Smooth muscle cell (in vitro differentiated cells): ENCODE results near the gene RASGRP3. TPM values are rescaled to one million over a fixed set of nuclear protein-coding genes. Genes with fewer than 3 reads are reported as not detected.

Source experiments
- DNase-seq: peaks from one replicate; lab custom pipeline; 2025; ENCODE audit not compliant: unreplicated experiment; lab: John Stamatoyannopoulos, UW
- H2AFZ ChIP-seq: fragments of 200-600 bp; sonication (generic); 2 replicates; pipeline ENCODE4 v1.6.0; 2016; ENCODE audit warnings: antibody characterized with exemption, low read depth, mild to moderate bottlenecking
- H3F3A ChIP-seq: fragments of 200-600 bp; sonication (generic); 2 replicates; pipeline ENCODE4 v1.6.0; 2017; ENCODE audit warnings: antibody characterized with exemption, low read depth
- H3K27ac ChIP-seq: fragments of 200-600 bp; sonication (generic); 2 replicates; pipeline ENCODE4 v1.5.1; 2016; ENCODE audit warnings: low read depth, mild to moderate bottlenecking
- H3K27me3 ChIP-seq: fragments of 200-600 bp; sonication (generic); 2 replicates; pipeline ENCODE4 v1.6.1; 2016; ENCODE audit warnings: low read depth, mild to moderate bottlenecking
- H3K36me3 ChIP-seq: fragments of 200-600 bp; sonication (generic); 2 replicates; pipeline ENCODE4 v1.5.1; 2016; ENCODE audit warnings: low read depth
- H3K4me1 ChIP-seq: fragments of 200-600 bp; sonication (generic); 2 replicates; pipeline ENCODE4 v1.5.1; 2016; ENCODE audit warnings: low read depth
- H3K4me2 ChIP-seq: fragments of 200-600 bp; sonication (generic); 2 replicates; pipeline ENCODE4 v1.6.0; 2016; ENCODE audit warnings: mild to moderate bottlenecking
- H3K4me3 ChIP-seq: fragments of 200-600 bp; sonication (generic); 2 replicates; pipeline ENCODE4 v1.5.1; 2016; ENCODE audit warnings: mild to moderate bottlenecking
- H3K79me2 ChIP-seq: fragments of 200-600 bp; sonication (generic); 2 replicates; pipeline ENCODE4 v1.6.0; 2016; ENCODE audit warnings: low read depth, mild to moderate bottlenecking
- H3K9ac ChIP-seq: fragments of 200-600 bp; sonication (generic); 2 replicates; pipeline ENCODE4 v1.6.0; 2016; ENCODE audit warnings: low read depth
- H3K9me3 ChIP-seq: fragments of 200-600 bp; sonication (generic); replicated peaks from 2 replicates; pipeline ENCODE4 v1.5.1; 2016; ENCODE audit warnings: low read depth
- H4K20me1 ChIP-seq: fragments of 200-600 bp; sonication (generic); 2 replicates; pipeline ENCODE4 v1.6.0; 2016; ENCODE audit warnings: low read depth
- CTCF ChIP-seq: fragments of 200-600 bp; sonication (generic); IDR thresholded peaks from 2 replicates; pipeline ENCODE4 v1.5.1; 2017; ENCODE audit warnings: borderline replicate concordance, mild to moderate bottlenecking, antibody characterized with exemption; ENCODE audit not compliant: insufficient read depth, poor library complexity, severe bottlenecking
- WGBS: methylation state at CpG from one replicate; pipeline ENCODE4 v1.1.7; 2016; ENCODE audit warnings: low lambda C conversion rate; 5-methylcytosine and 5-hydroxymethylcytosine counted together
- polyA plus RNA-seq: library from polyadenylated mRNA; unstranded; fragments of >200 nt; fragmentation: Nextera tagmentation; extraction: Ambion mirVana; gene quantifications from 2 replicates; pipeline ENCODE4 v1.2.1, GENCODE V29; 2016
- total RNA-seq: library from RNA; depleted of rRNA; stranded (reverse); fragments of >200 nt; gene quantifications from 2 replicates; pipeline ENCODE4 v1.2.3, GENCODE V29; 2014

The RASGRP3 gene
- total and polyA plus RNA-seq, 2 experiments from 2014 or later = 0.10 to 0.31 TPM

- WGBS = 94% methylated on average over 5 of the region's 5 CpGs
- no peak for TF ChIP-seq CTCF
- H3F3A ChIP-seq = no peaks in the 10 kb centered on the region
These were observed 7.2 kb upstream of the RASGRP3 start for GRCh38 chr2:33469238-33469637.

GRCh38 chr2:33475224-33476130 is 972 bp upstream of the RASGRP3 start:
- Histone ChIP-seq H3K9me3 (no peaks in the 10 kb centered on the region), H3K4me2 (peak overlapping the region; percentile 88), H4K20me1 (no peaks in the 10 kb centered on the region), H3K27me3 (no peaks in the 10 kb centered on the region), H3K79me2 (no peaks in the 10 kb centered on the region), H2AFZ (peak overlapping the region; percentile 80), H3K27ac (peak overlapping the region; percentile 25), H3K36me3 (no peaks in the 10 kb centered on the region), H3F3A (no peaks in the 10 kb centered on the region), H3K9ac (peak overlapping the region; percentile 75), H3K4me1 (no peaks in the 10 kb centered on the region), H3K4me3 (peak overlapping the region; percentile 68)
- peak; percentile 19 for DNase-seq
- peak; percentile 57 for TF ChIP-seq CTCF
- 23% methylated on average over 15 of the region's 15 CpGs for WGBS

More at GRCh38 chr2:33469238-33469637, 7.2 kb upstream of the RASGRP3 start:
- Histone ChIP-seq H3K27me3 (no peaks in the 10 kb centered on the region), H3K4me1 (no peaks in the 10 kb centered on the region), H3K4me3 (no peak overlapping the region), H4K20me1 (no peaks in the 10 kb centered on the region), H3K9me3 (no peaks in the 10 kb centered on the region), H3K36me3 (no peaks in the 10 kb centered on the region), H2AFZ (no peak overlapping the region), H3K79me2 (no peaks in the 10 kb centered on the region), H3K4me2 (no peak overlapping the region), H3K9ac (no peak overlapping the region), H3K27ac (no peak overlapping the region)
- no peak for DNase-seq

GRCh38 chr2:33476793-33477190 is 343 bp downstream of the RASGRP3 start:
- TF ChIP-seq CTCF = no peak
- H4K20me1 ChIP-seq = no peaks in the 10 kb centered on the region
- no peak overlapping the region for H2AFZ ChIP-seq
- no peak overlapping the region for H3K27ac ChIP-seq
- DNase-seq = no peak
- no peaks in the 10 kb centered on the region for H3K79me2 ChIP-seq
- no peaks in the 10 kb centered on the region for H3K36me3 ChIP-seq
- H3F3A ChIP-seq = no peaks in the 10 kb centered on the region
- no peaks in the 10 kb centered on the region for H3K27me3 ChIP-seq
- no peak overlapping the region for H3K9ac ChIP-seq
- 81% methylated on average over 4 of the region's 4 CpGs for WGBS
- H3K4me3 ChIP-seq = peak overlapping the region; percentile 68
- no peaks in the 10 kb centered on the region for H3K9me3 ChIP-seq
- peak overlapping the region; percentile 88 for H3K4me2 ChIP-seq
- no peaks in the 10 kb centered on the region for H3K4me1 ChIP-seq
